HUES48 (cell line): Measurements from ENCODE around the gene SEMA3E.

Experiments used
- H3K27ac ChIP-seq: one replicate; pipeline ENCODE4 v1.7.0; 2013; ENCODE audit warnings: low read depth, low read length, inconsistent platforms
- H3K27me3 ChIP-seq: 2 replicates; pipeline ENCODE4 v1.6.1; 2013; ENCODE audit warnings: mild to moderate bottlenecking, low read length; ENCODE audit not compliant: control insufficient read depth, insufficient read depth
- H3K36me3 ChIP-seq: 2 replicates; pipeline ENCODE4 v1.6.1; 2013; ENCODE audit warnings: low read length; ENCODE audit not compliant: control insufficient read depth, insufficient read depth
- H3K4me1 ChIP-seq: 2 replicates; pipeline ENCODE4 v1.6.1; 2013; ENCODE audit warnings: mild to moderate bottlenecking, low read length; ENCODE audit not compliant: control insufficient read depth, insufficient read depth
- H3K4me3 ChIP-seq: 2 replicates; pipeline ENCODE4 v1.5.1; 2013; ENCODE audit warnings: mild to moderate bottlenecking, low read depth, low read length
- H3K9ac ChIP-seq: 2 replicates; pipeline ENCODE4 v1.6.1; 2013; ENCODE audit warnings: mild to moderate bottlenecking, low read depth, low read length, moderate library complexity
- H3K9me3 ChIP-seq: 2 replicates; pipeline ENCODE4 v1.6.1; 2013; ENCODE audit warnings: low read length; ENCODE audit not compliant: control insufficient read depth, insufficient read depth

Gene SEMA3E

DNA sequence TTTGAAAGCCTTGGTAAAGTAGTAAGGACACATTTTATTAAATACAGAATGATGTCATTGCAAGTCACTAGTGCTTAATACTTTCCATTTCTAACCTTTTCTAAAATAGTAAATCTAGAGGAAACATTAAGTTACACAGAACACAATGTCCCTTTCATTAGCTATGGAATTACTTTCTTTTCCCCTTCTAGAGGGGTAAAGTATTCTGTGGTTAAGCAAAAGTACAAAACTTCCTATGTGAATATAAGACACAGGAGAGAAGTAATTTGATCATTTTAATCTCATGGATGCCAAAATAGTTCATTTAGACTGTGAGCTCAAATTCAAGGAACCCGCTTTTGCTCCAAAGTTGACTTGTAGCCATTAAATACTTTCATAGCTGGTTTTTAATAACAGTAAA is 49.8 kb downstream of the SEMA3E start:
- Histone ChIP-seq H3K4me3 (no peak overlapping the region), H3K36me3 (no peaks in the 10 kb centered on the region), H3K27me3 (no peaks in the 10 kb centered on the region), H3K9me3 (no peaks in the 10 kb centered on the region), H3K9ac (no peak overlapping the region), H3K4me1 (peaks cover 6% of the 10 kb centered on the region; the same call in 1 of the 2 replicates), H3K27ac (no peak overlapping the region)

GRCh38 chr7:83593921-83594475 is 54.9 kb downstream of the SEMA3E start:
- Histone ChIP-seq H3K27me3 (no peaks in the 10 kb centered on the region), H3K36me3 (no peaks in the 10 kb centered on the region)

DNA sequence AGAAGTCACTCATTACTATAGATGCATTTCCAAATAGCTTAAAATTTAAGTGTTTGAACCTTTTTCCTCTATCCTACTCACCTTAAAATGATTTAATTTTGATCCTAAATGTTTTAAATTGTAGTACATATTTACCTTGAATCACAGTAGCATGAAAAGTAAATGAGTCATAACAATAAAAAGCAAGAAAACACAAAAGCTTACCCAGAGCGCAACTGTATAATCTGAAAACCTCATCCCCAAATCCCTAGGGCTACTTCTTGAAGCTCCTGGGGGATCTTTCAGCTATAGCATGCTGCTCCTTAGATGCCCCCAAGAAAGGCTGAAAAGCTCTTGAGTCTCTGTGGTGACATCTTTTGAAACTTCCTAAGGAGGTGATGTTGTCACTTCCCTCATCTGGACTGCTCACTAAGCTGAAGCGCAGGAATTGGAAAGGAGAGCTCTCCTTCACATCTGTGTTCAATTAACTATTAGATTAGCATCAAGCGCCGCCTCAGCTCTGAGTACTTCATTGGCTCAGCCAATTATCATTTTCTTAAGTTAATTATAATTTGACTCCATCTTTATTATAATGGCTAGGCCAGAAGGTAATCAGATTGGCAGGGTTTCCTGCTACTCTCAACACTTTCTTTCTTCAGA is 60.2 kb downstream of the SEMA3E start:
- H3K4me3 ChIP-seq, result no peak overlapping the region
- no peak overlapping the region for H3K27ac ChIP-seq
- no peaks in the 10 kb centered on the region for H3K27me3 ChIP-seq
- H3K9me3 ChIP-seq, result no peaks in the 10 kb centered on the region
- H3K36me3 ChIP-seq, result no peaks in the 10 kb centered on the region
- no peaks in the 10 kb centered on the region for H3K4me1 ChIP-seq
- no peak overlapping the region for H3K9ac ChIP-seq

More at GRCh38 chr7:83593921-83594475, 54.9 kb downstream of the SEMA3E start:
- Histone ChIP-seq H3K27ac (no peak overlapping the region), H3K9me3 (no peaks in the 10 kb centered on the region), H3K9ac (no peak overlapping the region), H3K4me1 (no peaks in the 10 kb centered on the region), H3K4me3 (no peak overlapping the region)

DNA sequence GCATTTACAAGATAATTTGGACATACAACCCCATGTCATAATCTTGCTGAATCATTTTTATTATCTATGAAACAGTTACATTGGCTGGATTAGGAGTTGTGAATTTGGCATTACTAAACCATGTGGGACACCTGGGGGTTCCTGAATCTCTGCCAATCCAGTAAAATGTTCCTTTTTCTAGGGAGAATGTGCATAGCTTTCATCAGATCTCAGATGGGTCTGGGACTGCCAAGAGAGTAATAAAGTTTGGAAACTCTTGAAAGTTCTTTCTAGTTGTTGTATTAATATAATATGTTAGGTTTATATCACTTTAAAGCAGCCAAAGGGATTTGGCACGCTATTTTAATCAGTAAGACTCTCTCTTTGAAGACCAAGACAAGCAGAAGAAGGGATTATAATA is 62.7 kb downstream of the SEMA3E start:
- Histone ChIP-seq H3K27me3 (no peaks in the 10 kb centered on the region), H3K9ac (no peak overlapping the region), H3K27ac (no peak overlapping the region), H3K4me3 (no peak overlapping the region), H3K36me3 (no peaks in the 10 kb centered on the region), H3K9me3 (no peaks in the 10 kb centered on the region), H3K4me1 (no peaks in the 10 kb centered on the region)

- Histone ChIP-seq H3K4me1 (no peaks in the 10 kb centered on the region), H3K27me3 (no peaks in the 10 kb centered on the region), H3K9ac (no peak overlapping the region), H3K27ac (no peak overlapping the region), H3K36me3 (no peaks in the 10 kb centered on the region), H3K9me3 (no peaks in the 10 kb centered on the region), H3K4me3 (no peak overlapping the region)
Observed at GRCh38 chr7:83581667-83582435, 67.1 kb downstream of the SEMA3E start.

DNA sequence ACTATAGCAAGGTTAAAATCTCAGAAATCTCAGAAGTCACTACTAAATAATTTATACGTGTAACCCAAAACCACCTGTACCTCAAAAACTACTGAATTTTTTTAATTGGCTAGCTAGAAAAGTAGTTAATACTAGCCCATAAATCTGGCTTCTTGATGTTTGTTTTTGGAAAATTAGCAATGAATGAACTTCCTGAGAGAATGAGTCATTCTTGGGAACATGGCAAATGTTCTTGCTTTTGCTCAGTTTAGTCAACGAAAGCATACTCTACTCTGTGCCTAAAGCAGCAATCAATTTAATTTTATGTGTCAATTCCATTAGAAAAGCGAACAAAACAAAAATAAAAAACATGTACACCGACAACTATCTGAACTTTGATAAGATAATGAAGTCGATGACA is 69.2 kb downstream of the SEMA3E start:
- H3K27ac ChIP-seq, result no peak overlapping the region
- no peaks in the 10 kb centered on the region for H3K9me3 ChIP-seq
- H3K27me3 ChIP-seq, result no peaks in the 10 kb centered on the region
- H3K9ac ChIP-seq, result no peak overlapping the region
- no peaks in the 10 kb centered on the region for H3K36me3 ChIP-seq
- no peaks in the 10 kb centered on the region for H3K4me1 ChIP-seq
- no peak overlapping the region for H3K4me3 ChIP-seq

DNA sequence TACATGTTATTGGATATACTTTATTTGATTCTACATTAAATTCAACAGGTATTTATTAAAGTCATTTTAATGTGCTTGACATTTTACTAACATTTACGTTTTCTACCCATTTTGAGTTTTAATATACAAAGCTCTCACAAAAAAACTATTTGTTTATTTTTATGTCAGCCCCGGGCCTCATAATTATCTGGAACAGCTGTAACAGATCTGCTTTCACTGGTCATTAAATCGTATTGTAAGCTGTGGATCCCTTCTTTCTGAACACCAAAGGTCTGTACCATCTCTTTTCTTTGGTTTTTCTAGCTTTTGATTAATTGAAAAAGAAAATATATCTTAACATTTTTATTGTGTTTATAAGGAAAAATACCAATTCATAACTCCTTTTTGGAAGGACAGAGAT is 73.5 kb downstream of the SEMA3E start:
- no peak overlapping the region for H3K9ac ChIP-seq
- no peaks in the 10 kb centered on the region for H3K27me3 ChIP-seq
- no peaks in the 10 kb centered on the region for H3K9me3 ChIP-seq
- H3K36me3 ChIP-seq, result no peaks in the 10 kb centered on the region
- H3K4me1 ChIP-seq, result no peaks in the 10 kb centered on the region
- no peak overlapping the region for H3K27ac ChIP-seq
- H3K4me3 ChIP-seq, result no peak overlapping the region

DNA sequence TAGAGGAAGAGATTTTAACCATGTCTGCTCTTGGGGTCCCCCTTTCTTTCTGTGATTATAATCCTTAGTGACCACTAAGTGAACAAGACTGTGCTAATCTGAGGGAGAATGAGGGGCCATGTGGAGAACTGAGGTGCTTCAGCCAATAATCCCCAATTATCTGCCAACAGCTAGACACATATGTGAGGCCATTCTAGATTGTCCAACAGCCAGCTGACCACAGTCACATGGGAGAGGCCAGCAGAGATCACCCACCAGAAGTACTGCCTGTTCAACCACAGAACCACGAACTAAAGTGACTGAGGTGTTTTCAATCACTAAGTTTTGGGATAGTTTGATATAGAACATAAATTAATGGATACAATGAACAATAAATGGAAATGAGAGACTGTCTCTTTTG is 74.3 kb downstream of the SEMA3E start:
- Histone ChIP-seq H3K36me3 (no peaks in the 10 kb centered on the region), H3K4me1 (no peaks in the 10 kb centered on the region), H3K9ac (no peak overlapping the region), H3K9me3 (no peaks in the 10 kb centered on the region), H3K27me3 (no peaks in the 10 kb centered on the region), H3K27ac (no peak overlapping the region), H3K4me3 (no peak overlapping the region)

DNA sequence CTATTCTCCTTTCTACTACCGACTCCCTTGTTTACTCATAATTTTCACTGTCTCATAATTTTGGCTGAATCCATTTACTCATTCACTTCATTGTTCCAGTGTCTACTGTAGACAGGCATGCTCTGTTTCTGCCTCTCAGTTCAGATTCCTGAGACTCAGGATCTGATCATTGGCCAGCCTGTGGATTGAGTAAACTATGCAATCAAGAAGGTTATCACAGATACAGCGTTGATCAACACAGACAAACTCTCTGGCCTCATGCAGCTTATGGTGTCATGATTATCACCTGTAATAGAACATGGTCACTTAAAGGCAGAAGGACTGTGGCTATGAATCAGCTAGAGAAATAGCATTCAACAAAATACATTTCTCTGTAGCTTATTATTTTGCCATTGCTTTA is 86.0 kb downstream of the SEMA3E start:
- Histone ChIP-seq H3K4me3 (no peak overlapping the region), H3K4me1 (no peaks in the 10 kb centered on the region; the same call in 1 of the 2 replicates), H3K27ac (no peak overlapping the region), H3K9ac (no peak overlapping the region), H3K36me3 (no peaks in the 10 kb centered on the region), H3K9me3 (no peaks in the 10 kb centered on the region), H3K27me3 (no peaks in the 10 kb centered on the region)

DNA sequence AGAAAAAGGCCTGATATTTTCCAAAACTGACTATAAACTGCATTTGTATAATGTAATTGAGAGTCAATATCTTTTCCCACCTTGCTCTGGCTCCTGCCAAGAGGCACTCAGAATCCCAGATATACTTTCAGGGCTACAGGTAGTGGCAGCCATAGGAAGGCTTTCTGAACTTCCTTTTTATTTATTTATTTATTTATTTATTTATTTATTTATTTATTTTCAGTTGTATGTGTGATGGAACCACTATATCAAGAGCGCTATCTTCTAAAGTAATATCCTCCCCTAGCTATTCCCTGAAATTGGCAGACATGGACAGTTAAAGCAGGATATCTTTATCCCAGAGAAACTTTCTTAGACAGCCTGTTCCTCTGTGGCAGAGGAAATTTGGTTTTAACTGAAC is 86.7 kb downstream of the SEMA3E start:
- Histone ChIP-seq H3K36me3 (no peaks in the 10 kb centered on the region), H3K9me3 (no peaks in the 10 kb centered on the region), H3K27ac (no peak overlapping the region), H3K9ac (no peak overlapping the region), H3K27me3 (no peaks in the 10 kb centered on the region), H3K4me3 (no peak overlapping the region), H3K4me1 (no peaks in the 10 kb centered on the region; the same call in 1 of the 2 replicates)

DNA sequence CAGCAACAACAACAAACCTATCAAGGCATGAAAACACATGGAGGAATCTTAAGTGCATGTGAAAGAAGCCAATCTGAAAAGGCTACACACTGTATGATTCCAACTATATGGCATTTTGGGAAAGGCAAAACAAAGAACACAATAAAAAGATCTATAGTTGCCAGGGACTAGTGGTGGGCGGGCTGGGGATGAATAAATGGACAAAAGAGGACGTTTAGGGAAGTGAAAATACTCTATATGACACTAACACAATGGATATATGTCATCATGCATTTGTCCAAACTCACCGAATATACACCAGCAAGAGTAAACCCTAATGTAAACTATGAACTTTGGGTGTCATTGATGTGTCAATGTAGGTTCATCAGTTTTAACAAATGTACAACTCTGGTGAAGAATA is 89.1 kb downstream of the SEMA3E start:
- H3K27me3 ChIP-seq, result no peaks in the 10 kb centered on the region
- H3K9ac ChIP-seq, result no peak overlapping the region
- no peaks in the 10 kb centered on the region for H3K9me3 ChIP-seq
- no peak overlapping the region for H3K4me3 ChIP-seq
- no peak overlapping the region for H3K27ac ChIP-seq
- H3K4me1 ChIP-seq, result no peaks in the 10 kb centered on the region; the same call in 1 of the 2 replicates
- no peaks in the 10 kb centered on the region for H3K36me3 ChIP-seq
